Fibroblast of skin of right biceps (primary cell): Measurements from ENCODE around the gene PIP4K2B.
A peak's percentile ranks its signal among the peaks of the same experiment; 100 is the strongest.
"Not testable (repeated sequence)": the region's sequence is repeated elsewhere in the genome, so short reads cannot be mapped to it uniquely, and the experiment has no call there.

Source experiments
- DNase-seq: peaks from one replicate; pipeline ENCODE4 v3.0.0-alpha.2; 2013

PIP4K2B gene

DNA sequence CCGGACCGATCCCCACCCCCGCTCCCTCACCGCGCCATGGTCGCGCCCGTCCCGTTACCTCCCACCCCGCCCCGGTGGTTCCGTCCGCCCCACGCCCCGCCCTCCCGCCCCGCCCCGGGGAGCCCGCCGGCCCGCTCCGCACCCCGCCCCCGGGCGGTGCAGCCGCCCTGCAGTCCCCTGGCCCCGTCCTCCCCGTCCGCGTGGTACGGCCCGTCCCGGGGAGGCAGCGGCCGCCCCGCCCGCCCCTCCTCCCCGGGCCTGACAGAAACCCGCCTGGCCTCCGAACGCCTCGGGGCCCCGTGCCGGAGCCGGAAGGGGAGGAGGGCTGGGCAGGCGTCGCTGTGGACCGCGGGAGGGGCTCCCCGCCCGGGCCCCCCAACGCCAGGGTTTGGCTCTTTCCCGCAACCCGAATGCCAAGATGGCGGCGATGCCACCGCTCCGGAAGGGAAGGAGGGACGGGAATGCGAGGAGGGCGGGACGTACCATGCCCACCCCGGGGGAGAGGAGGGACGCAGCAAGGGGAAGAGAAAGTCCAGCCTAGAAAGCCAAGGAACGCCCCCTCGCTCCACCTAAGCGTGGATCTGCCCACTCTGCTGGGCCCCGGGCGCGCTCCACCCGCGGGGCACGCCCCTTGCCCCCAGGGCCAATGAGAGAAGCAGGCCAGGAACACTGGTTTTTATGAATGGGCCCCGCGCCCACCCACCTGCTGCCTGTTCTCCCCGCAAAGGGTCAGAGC lies at the start of gene PIP4K2B:
Gene PIP4K2B (minus strand): TSS at position 56 of the 736 bp plus-strand sequence. CDS start 132 bp downstream, outside the sequence.
- DNase-seq, result peak; percentile 99

DNA sequence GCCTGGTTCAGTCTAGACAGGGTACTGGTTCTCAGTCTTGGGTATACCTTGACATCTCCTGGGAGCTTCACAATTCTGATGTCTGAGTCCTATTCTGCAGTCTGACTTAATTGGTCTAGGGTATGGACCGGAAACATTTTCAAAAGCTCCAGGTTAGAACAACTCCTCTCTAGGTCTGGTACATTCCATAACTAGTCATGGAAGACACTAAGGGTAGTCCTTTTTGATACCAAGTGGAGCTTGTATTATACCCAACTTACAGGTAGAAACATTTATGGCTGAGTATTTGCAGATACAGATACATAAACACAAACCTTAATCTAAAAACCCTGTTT lies 49.2 kb upstream of the PIP4K2B start:
- no peak for DNase-seq

DNA sequence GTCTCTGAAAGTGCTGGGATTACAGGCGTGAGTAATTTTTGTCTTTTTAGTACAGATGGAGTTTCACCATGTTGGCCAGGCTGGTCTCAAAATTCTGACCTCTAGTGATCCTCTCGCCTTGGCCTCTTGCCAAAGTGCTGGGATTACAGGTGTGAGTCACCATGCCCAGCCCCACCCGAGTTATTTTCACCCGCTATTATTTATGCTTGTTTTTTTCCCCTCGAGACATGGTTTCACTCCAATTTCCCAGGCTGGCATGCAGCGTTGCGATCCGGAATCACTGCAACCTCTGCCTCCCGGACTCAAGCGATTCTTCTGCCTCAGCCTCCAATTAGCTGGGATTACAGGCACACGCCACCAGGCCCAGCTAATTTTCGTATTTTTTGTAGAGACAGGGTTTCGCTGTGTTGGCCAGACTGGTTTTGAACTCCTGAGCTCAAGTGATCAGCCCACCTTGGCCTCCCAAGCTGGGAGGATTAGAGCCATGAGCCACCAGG lies 45.0 kb upstream of the PIP4K2B start:
- DNase-seq, result no peak

DNA sequence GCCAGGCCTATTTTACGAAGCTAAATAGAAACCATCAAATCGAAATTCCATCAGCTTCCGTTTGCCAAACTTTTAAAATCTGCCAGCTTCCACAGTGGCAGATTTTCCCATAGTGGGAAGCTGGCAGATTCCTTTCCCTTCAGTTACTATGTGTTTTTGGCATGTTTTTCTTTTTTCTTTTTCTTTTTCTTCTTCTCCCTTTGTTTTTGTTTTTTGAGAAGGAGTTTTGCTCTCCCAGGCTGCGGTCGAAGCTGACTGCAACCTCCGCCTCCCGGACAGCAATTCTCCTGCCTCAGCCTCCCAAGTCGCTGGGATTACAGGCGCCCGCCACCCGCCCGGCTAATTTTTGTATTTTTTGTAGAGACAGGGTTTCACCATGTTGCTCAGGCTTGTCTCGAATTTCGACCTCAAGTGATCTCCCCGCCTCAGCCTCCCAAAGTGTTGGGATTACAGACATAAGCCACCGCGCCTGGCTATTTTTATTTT lies 26.4 kb upstream of the PIP4K2B start:
- no peak for DNase-seq

DNA sequence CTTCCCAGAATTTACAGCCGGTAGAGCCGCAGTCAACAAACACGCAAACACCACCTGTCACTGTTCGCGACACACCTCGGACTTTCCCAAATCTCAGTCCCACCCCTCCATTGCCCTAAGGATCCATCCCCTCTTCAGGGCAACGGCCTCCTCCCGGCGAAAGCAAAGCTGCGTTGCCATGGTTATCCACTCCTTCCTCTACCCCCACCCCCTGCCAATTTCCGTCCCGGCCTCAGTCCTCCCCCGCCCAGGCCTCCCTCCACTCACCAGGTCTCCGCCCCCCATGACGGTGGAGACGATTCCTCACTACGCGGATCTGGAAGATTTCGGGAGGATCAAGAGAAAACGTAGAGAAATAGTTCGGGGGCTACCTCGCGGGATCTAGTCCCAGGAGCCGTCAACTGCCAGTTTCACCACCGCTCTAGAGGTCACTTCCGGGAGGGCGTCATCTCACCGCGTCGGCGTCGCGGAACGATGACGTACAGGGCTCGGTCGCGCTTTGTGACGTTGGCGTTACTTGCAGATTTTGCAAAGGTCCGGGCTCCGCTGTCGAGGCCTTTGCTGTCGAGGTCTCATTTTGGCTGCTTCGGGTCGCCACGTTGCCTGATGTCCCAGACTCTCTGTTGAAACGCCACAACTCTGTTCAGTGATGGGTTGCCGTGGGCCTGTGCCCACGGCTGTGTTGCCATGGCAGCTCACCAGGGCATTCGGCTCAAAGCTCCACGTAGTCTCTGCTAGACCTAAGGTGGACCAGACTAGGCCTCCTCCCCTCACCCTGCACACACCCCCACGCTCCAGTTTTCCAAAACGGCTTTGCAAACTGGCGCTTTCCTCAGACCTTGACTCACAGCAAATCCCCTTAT lies 25.8 kb upstream of the PIP4K2B start, which contains the start of gene CWC25:
Gene CWC25 (minus strand): TSS at position 423 of the 863 bp plus-strand sequence. CDS start 138 bp downstream, at position 285.
- DNase-seq, result peak; percentile 96

DNA sequence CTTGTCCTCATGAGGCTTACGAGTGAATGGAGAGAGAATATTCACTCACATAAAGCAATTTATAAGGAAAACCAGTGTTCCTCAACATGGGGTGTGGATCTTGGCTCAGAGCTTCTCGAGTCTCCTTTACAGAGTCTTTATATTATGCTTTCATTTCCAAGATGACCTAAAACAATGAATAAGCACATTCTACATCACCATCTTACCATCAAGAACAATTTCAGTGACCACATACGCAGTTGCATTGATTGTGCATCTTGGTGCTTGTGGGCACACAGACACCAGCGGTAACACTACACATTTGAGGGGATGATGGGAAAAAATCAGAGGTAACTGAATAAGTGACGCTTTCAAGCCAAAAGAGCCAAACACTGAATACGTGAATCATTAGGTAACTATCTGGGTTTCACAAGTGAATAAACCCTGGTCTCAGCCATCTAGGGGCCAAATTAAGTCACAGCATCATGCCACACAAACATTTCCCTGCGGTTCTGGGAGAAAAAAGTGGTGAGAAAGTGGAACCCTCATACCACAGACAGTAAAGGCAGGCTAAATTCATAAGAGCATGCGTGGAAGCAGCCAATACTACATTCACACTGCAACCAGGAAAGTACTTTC lies 16.3 kb upstream of the PIP4K2B start:
- peak; percentile 46 for DNase-seq

DNA sequence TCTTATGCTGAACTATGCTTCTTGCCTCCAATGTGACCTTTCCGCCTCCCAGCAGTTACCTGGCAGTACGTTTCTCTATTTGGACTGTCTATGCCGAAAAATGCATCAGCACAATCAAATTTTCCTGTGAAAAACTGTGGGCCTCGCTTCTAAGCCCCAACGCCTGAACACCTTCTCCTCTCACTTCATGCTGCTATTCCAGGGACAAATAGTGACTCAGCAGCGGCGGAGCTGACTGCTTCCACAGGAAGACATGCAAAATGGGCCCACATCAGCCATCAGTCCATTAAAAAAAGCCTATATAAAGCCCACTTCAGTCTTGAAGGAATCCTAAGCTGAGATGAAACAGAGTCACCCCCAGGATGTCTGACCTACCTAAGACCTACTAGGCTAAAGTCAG lies 10.5 kb upstream of the PIP4K2B start:
- DNase-seq, result no peak

DNA sequence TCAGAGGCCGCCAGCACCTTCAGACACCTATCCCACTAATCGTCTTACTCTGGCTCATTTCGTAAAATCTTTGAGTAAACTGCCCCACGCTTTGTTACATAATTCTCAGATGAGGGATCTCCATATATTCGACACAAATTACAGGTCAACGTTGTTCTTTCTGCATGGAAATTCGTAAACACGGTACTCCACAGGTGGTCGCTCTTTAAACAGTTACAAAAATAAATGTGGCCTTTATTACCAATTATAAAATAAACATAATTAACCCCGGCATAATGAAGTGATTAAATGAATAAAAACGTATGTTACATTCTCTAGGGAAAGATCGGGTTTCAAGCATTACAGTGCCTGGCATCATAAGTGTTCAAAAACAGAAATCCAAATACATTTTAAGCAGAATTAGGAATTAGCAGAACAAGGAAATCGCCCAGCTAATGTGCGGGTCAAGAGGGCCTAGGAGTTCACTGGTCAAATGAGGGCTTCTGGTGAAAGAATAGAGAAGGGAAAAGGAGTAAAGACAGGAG lies 943 bp upstream of the PIP4K2B start:
- no peak for DNase-seq

DNA sequence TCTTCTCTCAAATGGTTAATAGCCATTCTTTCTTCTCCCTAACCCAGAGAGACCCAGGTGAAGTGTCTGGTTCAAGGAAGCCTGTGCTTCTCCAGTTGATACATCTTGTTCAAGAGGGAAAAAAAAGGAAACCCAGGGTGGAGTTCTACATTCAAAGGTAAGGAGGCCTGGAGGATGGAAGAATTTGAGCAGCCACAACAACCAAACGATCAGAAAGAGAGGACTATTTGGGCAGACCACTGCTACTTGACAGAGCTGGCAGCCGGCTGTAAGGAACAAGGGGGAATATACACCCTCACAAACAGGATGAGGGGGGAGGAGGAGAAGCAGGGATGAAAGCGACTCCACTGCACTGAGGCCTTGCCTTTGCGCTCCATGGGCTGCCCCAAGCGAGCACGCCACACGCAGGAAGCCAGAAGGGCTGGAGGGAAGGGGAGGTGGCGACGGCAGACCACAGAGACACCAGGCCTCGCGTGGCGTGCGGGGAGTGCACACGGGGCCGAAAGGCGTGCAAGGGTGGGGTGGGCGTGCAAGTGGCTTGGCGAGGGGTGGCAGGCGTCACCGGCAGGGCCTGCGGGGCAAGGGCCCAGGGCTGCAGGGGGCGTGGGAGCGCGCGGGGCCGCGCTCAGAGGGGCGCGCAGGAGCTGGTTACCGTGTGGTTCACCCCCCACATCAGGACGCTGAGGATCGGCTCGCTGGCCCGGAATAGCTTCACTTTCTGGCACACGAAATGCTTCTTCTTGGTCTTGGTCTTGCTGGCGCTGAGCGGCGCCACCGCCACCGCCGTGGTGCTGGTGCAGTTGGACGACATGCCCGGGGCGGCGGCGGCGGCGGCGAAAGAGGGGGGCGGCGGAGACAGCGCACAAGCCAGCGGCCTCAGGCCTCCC lies 499 bp downstream of the PIP4K2B start:
- DNase-seq, result peak; percentile 56

DNA sequence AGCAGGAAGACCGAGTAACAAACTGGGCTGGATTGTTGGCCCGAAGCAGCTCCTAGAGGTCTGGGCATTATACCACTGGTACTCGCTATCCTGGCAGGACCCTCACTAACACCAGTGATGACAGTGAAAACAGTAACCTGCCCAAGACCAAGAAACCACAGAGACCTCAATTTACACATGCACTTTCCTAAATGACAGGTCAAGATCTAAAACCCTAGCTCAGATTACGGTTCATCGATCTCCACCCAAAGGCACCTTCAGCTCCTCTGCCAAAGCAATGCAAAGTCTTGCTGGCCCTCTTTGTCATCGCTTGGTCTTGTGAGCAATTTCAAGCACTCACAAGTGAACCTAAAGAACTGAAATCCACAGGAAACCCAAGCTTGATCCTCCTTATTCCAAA lies 1.5 kb downstream of the PIP4K2B start:
- DNase-seq, result no peak

DNA sequence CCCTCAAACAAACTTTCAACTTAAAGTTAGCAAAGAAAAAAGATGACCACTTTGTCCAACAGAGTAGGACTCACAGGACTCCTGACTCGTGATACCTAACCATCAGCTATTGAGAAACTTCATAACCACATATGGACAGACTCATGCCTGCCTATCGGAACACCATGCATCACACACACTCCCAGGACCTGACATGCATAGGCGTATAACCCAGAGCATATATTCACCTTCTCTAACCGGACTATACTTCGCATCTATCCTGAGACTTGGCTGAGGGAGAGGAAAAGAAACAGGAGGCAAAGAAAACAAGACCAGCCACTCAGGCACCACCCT lies 2.2 kb downstream of the PIP4K2B start:
- DNase-seq, result no peak

DNA sequence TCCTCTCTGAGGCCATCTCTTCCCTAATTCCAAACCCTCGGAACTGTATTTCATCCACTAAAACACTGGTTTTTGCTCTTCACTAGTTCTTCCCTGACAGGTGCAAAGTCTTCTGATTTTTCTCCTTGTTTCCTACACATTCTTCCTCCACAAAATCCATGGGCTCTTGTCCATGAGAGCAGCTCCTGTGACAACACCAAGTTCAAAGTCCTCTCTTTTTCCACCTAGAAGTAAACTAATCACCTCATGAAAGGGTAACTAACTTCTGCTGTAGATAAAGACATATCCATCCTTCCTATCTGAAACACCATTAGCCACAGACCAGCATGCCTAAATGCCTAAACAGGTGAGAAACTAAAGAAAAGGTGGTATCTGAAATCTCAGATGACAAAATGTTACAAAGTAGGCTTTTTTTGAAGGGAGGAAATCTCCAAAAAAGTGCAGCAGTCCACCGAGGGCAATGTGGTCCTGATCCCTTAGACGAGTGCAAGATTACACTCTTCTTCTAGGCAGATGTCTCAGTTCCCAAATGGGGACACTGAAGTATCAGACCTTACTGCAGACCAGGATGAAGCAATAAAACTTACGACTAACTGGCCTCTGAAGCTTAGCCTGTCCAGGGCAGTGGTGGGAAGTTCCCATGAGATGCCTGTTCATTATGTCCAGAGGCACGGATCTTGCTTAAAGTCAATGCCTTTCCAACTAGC lies 2.8 kb downstream of the PIP4K2B start:
- no peak for DNase-seq

DNA sequence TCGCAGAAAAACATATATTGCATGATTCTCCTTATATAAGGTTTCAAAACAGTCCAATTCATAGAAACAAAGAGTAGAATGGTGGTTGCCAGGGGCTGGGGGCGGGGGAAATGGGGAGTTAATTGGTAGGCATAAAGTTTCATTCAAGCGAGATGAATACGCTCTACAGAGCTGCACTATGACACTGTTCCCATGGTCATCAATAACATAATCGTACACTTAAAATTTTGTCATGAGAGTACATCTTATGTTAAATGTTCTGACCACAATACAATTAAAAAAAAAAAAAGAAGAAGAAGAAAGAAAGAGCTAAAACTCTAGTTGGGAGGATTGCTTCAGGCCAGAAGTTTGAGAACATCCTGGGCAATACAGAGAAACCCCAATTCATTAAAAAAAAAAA lies 5.1 kb downstream of the PIP4K2B start:
- no peak for DNase-seq

DNA sequence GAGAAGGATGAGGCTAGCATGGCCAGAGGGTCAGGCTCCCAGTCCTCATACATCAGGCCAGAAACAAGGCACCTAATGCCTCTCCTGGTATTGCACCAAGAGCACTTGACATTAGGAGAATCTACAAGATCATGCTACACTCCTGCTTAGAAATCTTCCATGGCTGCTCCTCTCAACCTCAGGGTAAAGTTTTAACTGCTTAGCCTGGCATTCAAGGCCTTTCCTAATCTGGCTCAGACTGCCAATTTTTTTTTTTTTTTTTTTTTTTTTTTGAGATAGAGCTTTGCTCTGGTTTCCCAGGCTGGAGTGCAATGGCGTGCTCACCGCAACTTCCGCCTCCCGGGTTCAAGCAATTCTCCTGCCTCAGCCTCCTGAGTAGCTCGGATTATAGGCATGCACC lies 8.2 kb downstream of the PIP4K2B start:
- no peak for DNase-seq

DNA sequence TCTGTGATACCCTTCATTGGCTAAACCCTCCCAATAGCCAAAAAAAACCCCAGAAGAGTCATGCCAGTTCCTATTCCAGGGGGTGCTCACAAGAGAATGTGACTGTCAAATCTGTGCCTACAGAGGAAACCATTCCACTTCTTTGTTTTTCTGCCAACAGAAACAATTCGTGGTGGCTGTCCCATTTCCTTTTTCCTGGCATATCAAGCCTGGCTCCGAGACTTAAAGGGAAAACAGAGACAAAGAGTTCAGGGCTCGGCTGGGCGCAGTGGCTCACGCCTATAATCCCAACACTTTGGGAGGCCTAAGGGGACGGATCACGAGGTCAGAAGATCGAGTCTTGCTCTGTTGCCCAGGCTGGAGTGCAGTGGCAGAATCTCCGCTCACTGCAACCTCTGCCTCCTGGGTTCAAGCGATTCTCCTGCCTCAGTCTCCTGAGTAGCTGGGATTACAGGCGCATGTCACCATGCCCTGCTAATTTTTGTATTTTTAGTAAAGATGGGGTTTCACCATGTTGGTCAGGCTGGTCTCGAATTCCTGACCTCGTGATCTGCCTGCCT lies 9.1 kb downstream of the PIP4K2B start:
- not testable (repeated sequence) for DNase-seq

DNA sequence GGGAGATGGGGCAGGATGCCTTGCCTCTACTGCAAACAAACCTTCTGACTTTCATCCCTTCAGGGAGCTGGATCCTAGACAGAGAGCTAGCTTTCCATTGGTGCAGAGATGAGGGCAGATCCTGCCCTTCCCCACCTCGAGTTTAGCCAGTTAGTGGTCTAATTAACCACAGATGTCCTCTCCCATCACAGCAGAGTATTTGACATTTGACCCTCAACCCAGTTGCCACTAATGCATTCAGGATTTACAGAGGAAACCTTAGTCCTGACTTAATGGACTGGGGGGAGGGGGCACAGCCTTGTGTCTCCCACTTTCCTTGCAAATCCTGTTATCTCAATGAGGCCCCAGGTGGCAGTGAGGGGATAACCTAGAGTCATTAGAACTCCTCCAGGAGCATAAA lies 10.2 kb downstream of the PIP4K2B start:
- DNase-seq, result peak; percentile 11

DNA sequence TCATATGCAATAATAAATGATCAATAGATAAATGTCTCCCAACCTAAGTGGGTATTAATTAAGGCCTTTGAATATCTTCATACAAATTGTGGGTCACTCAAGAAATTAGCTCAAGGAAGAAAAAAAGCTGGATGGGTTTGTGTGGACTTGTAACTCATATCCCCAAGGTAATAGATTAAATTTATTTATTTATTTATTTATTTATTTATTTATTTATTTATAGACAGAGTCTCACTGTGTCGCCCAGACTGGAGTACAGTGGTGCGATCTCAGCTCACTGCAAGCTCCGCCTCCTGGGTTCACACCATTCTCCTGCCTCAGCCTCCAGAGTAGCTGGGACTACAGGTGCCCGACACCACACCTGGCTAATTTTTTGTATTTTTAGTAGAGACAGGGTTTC lies 11.4 kb downstream of the PIP4K2B start:
- not testable (repeated sequence) for DNase-seq

DNA sequence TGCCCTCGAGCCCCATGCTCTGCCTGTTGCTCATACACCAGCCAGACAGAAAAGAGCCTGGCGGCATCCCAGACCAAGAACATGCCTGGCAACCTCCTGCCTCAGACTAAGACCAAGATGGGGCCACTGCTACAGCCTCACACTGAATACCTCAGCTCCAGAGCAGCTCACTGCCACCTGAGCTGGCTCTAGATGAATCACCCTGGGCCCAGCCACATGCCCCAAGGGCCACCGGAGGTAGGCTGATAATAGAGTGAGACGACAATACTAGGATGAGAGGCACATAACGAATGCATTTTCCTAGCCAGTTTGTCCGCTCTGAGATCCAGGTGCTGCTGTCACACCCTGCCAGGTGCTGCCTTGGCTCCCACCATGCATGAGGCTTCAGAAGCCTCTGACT lies 13.0 kb downstream of the PIP4K2B start:
- no peak for DNase-seq

DNA sequence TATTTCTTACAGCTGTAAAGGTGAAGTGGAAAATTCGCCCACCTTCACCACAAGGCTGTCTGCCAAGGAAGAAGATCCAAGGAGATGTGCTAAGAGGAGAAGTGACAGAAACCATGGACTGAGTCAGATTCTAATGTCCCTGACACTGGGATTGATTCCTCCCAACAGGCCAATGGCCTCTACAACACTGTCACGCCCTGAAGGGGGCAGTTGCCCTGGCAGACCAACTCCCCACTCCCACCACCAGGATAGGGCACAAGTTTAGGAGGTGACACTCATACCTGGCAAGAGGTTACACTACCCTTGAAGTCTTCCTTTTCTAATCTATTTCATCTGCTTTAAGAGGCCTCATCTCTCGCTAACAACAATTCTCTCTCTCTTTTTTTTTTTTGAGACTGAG lies 16.1 kb downstream of the PIP4K2B start:
- no peak for DNase-seq

DNA sequence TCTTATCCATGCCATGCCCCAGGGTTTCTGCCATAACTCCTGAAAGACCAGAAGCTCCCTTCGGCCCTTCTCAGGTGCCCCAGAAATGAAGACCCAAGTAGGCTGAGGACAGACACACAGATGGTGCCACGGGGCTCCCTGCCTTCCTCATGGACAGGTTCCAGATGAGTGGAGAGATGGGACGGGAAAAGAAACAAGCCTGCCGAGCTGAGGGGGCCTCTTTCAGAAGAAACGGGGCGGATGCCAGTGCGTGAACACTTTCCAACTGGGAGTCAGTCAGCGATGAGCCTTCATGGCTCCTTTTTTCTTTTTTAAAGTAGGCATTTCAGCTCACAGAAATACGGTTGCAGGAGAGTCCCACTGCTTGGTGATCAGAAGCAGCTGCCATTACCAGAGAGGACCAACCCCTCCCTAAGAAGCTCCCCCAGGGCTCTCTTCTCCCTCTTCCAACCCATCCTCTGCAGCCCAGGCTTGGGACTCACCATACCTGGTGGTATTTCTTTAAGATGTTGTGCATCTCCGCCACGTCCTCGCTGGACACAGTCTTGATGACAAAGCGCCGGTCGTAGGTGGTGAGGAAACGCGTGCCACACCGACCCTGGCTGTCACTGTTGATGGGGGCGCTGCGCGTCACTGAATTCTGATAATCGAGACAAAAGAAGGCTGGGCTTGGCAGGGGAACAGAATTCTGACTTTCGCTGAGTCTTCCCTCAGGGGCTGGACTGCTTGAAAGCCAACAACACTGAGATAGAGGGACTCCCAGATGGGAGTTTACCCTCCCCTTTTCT lies 19.2 kb downstream of the PIP4K2B start:
- no peak for DNase-seq
